Smooth muscle cell (in vitro differentiated cells): ENCODE data around the gene PROX1. TPM values are rescaled to one million over a fixed set of nuclear protein-coding genes. Genes with fewer than 3 reads are reported as not detected.

Experiments
- DNase-seq: peaks from one replicate; lab custom pipeline; 2025; ENCODE audit not compliant: unreplicated experiment; lab: John Stamatoyannopoulos, UW
- H2AFZ ChIP-seq: fragments of 200-600 bp; sonication (generic); 2 replicates; pipeline ENCODE4 v1.6.0; 2016; ENCODE audit warnings: antibody characterized with exemption, low read depth, mild to moderate bottlenecking
- H3F3A ChIP-seq: fragments of 200-600 bp; sonication (generic); 2 replicates; pipeline ENCODE4 v1.6.0; 2017; ENCODE audit warnings: antibody characterized with exemption, low read depth
- H3K27ac ChIP-seq: fragments of 200-600 bp; sonication (generic); 2 replicates; pipeline ENCODE4 v1.5.1; 2016; ENCODE audit warnings: low read depth, mild to moderate bottlenecking
- H3K27me3 ChIP-seq: fragments of 200-600 bp; sonication (generic); 2 replicates; pipeline ENCODE4 v1.6.1; 2016; ENCODE audit warnings: low read depth, mild to moderate bottlenecking
- H3K36me3 ChIP-seq: fragments of 200-600 bp; sonication (generic); 2 replicates; pipeline ENCODE4 v1.5.1; 2016; ENCODE audit warnings: low read depth
- H3K4me1 ChIP-seq: fragments of 200-600 bp; sonication (generic); 2 replicates; pipeline ENCODE4 v1.5.1; 2016; ENCODE audit warnings: low read depth
- H3K4me2 ChIP-seq: fragments of 200-600 bp; sonication (generic); 2 replicates; pipeline ENCODE4 v1.6.0; 2016; ENCODE audit warnings: mild to moderate bottlenecking
- H3K4me3 ChIP-seq: fragments of 200-600 bp; sonication (generic); 2 replicates; pipeline ENCODE4 v1.5.1; 2016; ENCODE audit warnings: mild to moderate bottlenecking
- H3K79me2 ChIP-seq: fragments of 200-600 bp; sonication (generic); 2 replicates; pipeline ENCODE4 v1.6.0; 2016; ENCODE audit warnings: low read depth, mild to moderate bottlenecking
- H3K9ac ChIP-seq: fragments of 200-600 bp; sonication (generic); 2 replicates; pipeline ENCODE4 v1.6.0; 2016; ENCODE audit warnings: low read depth
- H3K9me3 ChIP-seq: fragments of 200-600 bp; sonication (generic); replicated peaks from 2 replicates; pipeline ENCODE4 v1.5.1; 2016; ENCODE audit warnings: low read depth
- H4K20me1 ChIP-seq: fragments of 200-600 bp; sonication (generic); 2 replicates; pipeline ENCODE4 v1.6.0; 2016; ENCODE audit warnings: low read depth
- WGBS: methylation state at CpG from one replicate; pipeline ENCODE4 v1.1.7; 2016; ENCODE audit warnings: low lambda C conversion rate; 5-methylcytosine and 5-hydroxymethylcytosine counted together
- polyA plus RNA-seq: library from polyadenylated mRNA; unstranded; fragments of >200 nt; fragmentation: Nextera tagmentation; extraction: Ambion mirVana; gene quantifications from 2 replicates; pipeline ENCODE4 v1.2.1, GENCODE V29; 2016
- total RNA-seq: library from RNA; depleted of rRNA; stranded (reverse); fragments of >200 nt; gene quantifications from 2 replicates; pipeline ENCODE4 v1.2.3, GENCODE V29; 2014
- TF ChIP-seq, protein P1 (sequence below): fragments of 200-600 bp; sonication (generic); IDR thresholded peaks from 2 replicates; pipeline ENCODE4 v1.5.1; 2017; ENCODE audit warnings: borderline replicate concordance, mild to moderate bottlenecking, antibody characterized with exemption; ENCODE audit not compliant: insufficient read depth, poor library complexity, severe bottlenecking

PROX1 gene
- total and polyA plus RNA-seq, 2 experiments from 2014 or later, result 0.24 to 2.9 TPM

GRCh38 chr1:213976665-213977485 lies 10.9 kb upstream of the PROX1 start:
- H3K36me3 ChIP-seq, result no peaks in the 10 kb centered on the region
- 35% methylated on average over 8 of the region's 8 CpGs for WGBS

GRCh38 chr1:213977486-213977842 lies 10.3 kb upstream of the PROX1 start:
- no peak overlapping the region for H3K27ac ChIP-seq
- TF ChIP-seq, protein P1, sequence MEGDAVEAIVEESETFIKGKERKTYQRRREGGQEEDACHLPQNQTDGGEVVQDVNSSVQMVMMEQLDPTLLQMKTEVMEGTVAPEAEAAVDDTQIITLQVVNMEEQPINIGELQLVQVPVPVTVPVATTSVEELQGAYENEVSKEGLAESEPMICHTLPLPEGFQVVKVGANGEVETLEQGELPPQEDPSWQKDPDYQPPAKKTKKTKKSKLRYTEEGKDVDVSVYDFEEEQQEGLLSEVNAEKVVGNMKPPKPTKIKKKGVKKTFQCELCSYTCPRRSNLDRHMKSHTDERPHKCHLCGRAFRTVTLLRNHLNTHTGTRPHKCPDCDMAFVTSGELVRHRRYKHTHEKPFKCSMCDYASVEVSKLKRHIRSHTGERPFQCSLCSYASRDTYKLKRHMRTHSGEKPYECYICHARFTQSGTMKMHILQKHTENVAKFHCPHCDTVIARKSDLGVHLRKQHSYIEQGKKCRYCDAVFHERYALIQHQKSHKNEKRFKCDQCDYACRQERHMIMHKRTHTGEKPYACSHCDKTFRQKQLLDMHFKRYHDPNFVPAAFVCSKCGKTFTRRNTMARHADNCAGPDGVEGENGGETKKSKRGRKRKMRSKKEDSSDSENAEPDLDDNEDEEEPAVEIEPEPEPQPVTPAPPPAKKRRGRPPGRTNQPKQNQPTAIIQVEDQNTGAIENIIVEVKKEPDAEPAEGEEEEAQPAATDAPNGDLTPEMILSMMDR, result no peak
- 21% methylated on average over 7 of the region's 7 CpGs for WGBS
- no peaks in the 10 kb centered on the region for H3K36me3 ChIP-seq
- H3K27me3 ChIP-seq, result peaks cover 61% of the 10 kb centered on the region
- H3K4me1 ChIP-seq, result peaks cover 33% of the 10 kb centered on the region
- no peaks in the 10 kb centered on the region for H3K79me2 ChIP-seq
- H2AFZ ChIP-seq, result no peak overlapping the region
- H4K20me1 ChIP-seq, result no peaks in the 10 kb centered on the region
- H3F3A ChIP-seq, result no peaks in the 10 kb centered on the region
- no peak for DNase-seq
- no peak overlapping the region for H3K4me2 ChIP-seq
- H3K4me3 ChIP-seq, result no peak overlapping the region
- H3K9ac ChIP-seq, result no peak overlapping the region
- no peaks in the 10 kb centered on the region for H3K9me3 ChIP-seq

More at GRCh38 chr1:213976665-213977485, 10.9 kb upstream of the PROX1 start:
- Histone ChIP-seq H3K79me2 (no peaks in the 10 kb centered on the region), H3K4me3 (no peak overlapping the region), H3K4me2 (no peak overlapping the region), H3K9me3 (no peaks in the 10 kb centered on the region), H2AFZ (no peak overlapping the region), H3K4me1 (peaks cover 29% of the 10 kb centered on the region), H3K27me3 (peaks cover 56% of the 10 kb centered on the region), H3F3A (no peaks in the 10 kb centered on the region), H4K20me1 (no peaks in the 10 kb centered on the region), H3K27ac (no peak overlapping the region), H3K9ac (no peak overlapping the region)
- TF ChIP-seq, protein P1, result no peak
- DNase-seq, result no peak

GRCh38 chr1:213977909-213978308 lies 9.9 kb upstream of the PROX1 start:
- H3K9ac ChIP-seq, result no peak overlapping the region
- no peaks in the 10 kb centered on the region for H3K36me3 ChIP-seq
- peaks cover 38% of the 10 kb centered on the region for H3K4me1 ChIP-seq
- no peaks in the 10 kb centered on the region for H3K9me3 ChIP-seq
- no peak overlapping the region for H3K4me2 ChIP-seq
- no peak overlapping the region for H3K27ac ChIP-seq
- H2AFZ ChIP-seq, result no peak overlapping the region
- TF ChIP-seq, protein P1, result no peak
- no peaks in the 10 kb centered on the region for H4K20me1 ChIP-seq
- H3F3A ChIP-seq, result no peaks in the 10 kb centered on the region
- no peaks in the 10 kb centered on the region for H3K79me2 ChIP-seq
- no peak for DNase-seq
- peaks cover 66% of the 10 kb centered on the region for H3K27me3 ChIP-seq
- 38% methylated on average over 3 of the region's 3 CpGs for WGBS
- no peak overlapping the region for H3K4me3 ChIP-seq
